HG03439 (cell line): ENCODE data around the gene SLC7A10.
"Not testable (repeated sequence)": the region's sequence is repeated elsewhere in the genome, so short reads cannot be mapped to it uniquely, and the experiment has no call there.

Experiments used
- ATAC-seq: cut with Tn5 transposase; IDR thresholded peaks from one replicate; pipeline ENCODE4 v1.9.1; 2021; ENCODE audit warnings: mild to moderate bottlenecking, moderate library complexity; ENCODE audit not compliant: unreplicated experiment

The SLC7A10 gene

DNA sequence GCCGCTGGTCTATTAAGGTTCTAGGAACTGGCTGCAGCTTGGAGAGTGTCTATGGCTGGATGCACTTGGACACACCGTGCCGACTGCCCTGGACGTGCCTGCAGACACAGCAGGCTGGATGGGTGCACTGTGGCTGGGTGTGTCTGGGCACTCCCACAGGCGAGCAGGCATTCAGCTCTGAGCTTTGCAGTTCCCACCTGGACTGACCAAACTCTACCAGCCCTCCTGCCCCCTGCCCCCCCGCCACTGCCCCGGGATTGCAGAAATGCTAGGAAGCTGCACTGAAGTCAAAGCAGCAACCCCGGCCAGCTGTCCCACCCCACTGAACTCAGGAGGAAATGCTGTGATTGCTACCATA, 38.5 kb downstream of the SLC7A10 start:
- ATAC-seq: no peak

DNA sequence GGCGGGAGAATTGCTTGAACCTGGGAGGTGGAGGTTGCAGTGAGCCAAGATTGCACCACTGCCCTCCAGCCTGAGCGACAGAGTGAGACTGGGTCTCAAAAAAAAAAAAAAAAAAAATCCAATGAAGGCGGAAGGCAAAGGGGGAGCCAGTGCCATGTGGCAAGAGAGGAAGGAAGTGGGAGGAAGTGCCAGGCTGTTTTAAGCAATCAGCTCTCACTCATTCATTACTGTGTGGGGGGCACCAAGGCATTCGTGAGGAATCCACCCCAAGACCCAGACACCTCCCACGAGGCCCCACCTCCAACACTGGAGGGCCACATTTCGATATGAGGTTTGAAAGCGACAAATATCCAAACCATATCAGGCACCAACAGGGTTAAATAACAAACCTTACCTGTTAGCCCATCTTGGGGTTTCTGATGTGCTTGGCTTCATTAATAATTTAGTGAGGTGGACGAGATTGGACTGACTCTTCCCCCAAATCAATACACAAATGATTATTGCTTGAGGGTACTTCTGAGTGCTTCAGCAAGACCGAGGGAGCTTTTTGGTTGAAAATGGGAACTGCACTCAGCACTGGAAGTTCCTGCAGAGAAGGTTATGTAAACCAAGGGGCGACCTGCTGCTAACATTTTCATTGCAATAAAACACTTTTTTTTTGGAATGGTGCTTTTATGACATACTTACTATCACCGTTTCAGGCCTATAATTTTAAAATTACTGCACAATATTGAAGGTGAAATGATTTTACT, 39.0 kb downstream of the SLC7A10 start:
- no peak for ATAC-seq

DNA sequence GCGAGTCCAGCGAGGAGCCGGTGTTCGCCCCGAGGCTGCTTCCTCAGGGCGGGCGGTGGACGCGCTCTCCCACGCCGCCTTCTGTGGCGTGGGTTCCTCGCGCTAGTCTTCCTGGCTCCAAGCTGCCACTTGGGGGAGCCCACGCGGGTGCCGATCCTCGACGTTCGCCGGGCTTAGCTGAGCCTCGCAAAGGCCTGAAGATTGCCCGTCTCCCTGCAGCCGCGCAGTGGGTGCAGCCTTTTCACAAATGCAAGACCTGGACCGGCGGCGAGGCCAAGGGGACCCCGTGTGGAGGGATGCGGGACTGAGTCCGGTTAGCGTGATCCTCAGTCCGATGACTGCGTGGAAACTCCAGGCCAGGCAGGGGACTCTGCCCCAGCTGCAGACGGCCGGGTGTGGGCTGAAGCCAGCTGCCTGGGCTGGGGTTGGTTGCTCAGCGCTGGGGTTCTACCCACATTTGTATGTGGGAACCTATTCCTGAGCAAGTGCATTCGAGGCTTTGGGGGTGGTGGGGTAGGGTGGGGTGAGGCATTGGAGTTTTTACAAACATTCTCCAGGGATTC, 48.2 kb downstream of the SLC7A10 start:
- ATAC-seq: no peak

DNA sequence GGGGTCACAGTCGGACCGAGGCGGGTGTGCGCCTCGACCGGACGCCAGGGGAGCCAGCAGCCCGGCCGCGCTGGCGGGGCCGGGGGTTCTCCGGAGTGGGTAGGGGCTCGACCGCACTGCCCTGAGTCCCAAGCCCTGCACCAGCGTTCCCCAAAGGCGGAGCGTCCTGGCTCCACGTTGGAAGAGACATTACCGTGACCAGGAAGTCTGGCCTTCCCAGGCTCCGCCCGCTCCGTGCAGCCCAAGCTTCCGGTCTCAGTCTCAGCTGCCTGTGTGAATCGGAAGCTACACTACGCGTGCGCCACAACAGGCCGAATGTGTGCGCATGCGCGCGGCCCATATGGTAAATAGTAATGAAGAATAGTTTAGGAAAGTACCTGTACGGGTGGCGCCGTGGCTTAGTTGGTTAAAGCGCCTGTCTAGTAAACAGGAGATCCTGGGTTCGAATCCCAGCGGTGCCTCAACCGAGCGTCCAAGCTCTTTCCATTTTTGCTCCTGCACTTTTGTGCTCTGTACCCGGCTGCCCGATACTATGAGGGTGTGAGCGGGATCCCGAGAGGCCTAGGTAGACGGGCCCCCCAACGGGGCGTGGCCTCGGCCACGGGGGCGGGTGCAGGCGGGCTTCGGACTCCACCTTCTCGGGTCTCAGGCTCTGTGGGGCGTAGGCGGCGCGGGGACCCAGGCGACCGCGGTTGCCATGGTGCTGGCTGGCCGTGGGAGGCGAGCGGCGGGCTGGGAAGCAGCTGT, 48.8 kb downstream of the SLC7A10 start:
- ATAC-seq: peak; percentile 79

DNA sequence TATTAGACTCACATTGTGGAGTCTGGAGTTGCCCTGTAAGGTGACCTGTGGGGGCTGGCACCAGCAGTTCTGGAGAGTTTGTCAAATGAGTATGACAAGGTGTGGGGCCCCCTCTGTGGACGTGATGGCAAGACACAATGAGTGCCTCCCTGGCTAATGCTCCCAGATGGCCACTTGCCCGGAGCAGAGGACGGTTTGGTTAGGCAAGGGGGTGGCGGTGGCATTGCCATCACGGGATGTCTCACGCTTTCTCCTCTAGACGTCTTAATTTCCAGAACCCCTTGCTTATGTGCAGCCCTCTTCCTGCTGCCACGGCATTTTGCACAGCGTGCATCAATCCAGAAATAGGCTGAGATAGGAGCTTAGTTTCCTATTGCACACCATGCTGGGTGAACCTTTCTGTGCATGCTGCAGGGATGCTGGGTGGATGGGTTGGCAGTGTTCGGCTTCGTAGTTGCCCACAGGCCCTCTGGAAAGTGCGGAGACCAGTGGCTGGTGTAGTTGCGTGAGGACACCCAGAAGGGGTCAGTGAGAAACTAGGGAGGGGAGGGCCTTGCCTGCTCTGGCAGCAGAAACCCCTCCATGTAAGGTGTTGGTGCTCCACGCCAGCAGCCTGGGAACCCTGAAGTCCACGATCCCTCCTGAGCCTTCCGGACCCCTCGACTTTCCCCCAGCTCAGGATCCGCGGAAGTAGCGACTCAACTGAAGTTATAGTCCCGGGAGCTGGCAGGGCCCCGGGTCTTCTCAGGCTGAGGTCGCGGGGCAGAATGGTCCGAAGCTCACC, 49.6 kb downstream of the SLC7A10 start:
- ATAC-seq: no peak

DNA sequence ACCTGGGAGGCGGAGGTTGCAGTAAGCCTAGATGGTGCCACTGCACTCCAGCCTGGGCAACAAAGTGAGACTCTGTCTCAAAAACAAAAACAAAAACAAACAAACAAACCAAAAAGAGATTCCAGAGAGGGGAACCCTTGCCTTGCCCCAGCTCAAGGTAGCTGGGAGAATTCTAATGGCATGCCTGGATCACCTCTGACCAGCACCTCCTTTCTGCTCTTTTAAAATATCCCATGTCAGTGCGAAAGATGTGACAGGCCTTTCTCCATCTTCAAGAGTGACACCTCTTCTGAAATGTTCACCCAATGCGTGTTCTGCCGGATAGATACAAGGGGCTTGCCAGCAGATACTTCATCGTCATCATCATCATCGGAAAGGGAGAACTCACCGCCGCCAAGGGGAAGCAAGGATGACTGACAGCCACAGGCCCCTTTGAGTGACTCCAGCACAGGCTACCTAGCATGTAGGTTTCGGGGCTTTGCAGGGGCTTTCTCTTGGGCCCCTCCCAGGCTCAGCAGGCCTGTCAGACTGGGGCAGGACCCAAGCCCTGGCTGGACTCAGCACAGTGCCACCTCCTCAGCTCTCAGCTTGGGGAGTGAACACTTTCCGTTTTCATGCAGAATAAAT, 50.4 kb downstream of the SLC7A10 start:
- ATAC-seq: no peak

DNA sequence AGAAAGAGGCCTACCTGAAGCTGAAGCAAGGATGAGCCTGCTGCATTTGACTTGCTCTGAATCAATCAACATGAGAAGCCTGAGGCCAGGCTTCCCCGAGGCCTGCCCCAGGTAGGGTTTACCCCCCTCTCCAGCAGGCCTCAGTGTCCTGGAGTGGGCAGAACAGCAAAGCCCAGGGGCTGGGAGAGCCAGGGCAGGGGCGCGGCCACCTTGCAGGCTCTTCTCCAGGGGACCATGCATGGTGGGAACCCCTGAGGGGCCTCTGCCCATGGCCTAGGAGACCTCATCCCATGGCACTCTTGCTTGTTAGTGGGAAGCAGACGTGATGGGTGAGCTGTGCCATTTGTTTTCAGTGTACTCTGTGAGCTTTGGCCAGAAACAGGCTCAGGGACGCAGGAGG, 51.5 kb downstream of the SLC7A10 start:
- ATAC-seq: no peak

DNA sequence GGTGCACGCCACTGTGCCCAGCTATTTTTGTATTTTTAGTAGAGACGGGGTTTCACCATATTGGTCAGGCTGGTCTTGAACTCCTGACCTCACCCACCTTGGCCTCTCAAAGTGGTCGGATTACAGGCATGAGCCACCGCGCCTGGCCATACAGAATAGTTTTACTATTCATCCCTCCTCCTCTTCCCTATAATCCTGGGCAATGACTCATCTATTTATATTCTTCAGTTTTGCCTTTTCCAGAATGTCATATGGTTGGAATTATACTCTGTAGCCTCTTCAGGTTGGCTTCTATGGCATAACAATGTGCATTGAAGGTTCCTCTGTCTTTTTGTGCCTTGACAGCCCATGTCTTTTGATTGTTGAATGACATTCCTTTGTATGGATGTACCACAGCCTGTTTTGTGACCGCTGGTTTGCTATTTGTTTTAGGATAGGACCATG, 53.7 kb downstream of the SLC7A10 start:
- ATAC-seq: no peak

DNA sequence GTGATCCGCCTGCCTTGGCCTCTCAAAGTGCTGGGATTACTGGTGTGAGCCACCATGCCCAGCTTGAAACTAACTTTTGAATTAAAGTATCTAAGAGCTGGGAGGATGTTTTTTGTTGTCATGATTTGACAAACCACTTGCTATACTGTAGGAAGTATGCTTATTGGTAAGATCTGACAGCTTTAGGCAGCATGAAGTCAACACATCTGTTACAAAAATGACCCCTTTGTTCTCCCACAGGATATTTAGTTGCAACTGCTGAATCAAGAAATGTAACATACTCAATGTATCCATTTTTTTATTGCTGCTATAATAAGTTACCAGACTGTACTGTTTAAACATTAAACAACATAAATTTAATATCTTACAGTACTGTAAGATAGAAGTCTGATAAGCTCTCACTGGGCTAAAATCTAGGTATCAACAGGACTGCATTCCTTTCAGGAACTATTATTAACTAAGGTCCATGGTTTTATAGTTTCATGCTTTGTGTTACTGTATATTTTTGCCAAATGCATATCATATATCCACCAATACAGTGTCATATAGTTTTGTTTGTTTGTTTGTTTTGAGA, 54.3 kb downstream of the SLC7A10 start:
- no peak for ATAC-seq

DNA sequence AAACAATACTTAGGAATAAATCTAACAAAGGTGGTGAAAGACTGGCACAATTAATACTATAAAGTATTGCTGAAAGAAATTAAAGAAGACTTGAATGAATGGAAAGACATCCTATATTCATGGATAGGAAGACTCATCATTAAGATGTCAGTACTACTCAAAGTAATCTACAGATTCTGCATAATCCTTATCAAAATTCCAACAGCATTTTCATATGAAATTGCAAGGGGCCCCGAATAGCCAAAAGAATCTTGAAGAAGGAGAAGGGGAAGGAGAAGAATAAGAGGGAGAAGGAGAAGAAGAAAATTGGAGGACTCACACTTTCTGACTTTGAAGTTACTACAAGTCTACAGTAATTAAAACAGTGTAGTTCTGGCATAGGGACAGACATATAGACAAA, 57.1 kb downstream of the SLC7A10 start:
- no peak for ATAC-seq

DNA sequence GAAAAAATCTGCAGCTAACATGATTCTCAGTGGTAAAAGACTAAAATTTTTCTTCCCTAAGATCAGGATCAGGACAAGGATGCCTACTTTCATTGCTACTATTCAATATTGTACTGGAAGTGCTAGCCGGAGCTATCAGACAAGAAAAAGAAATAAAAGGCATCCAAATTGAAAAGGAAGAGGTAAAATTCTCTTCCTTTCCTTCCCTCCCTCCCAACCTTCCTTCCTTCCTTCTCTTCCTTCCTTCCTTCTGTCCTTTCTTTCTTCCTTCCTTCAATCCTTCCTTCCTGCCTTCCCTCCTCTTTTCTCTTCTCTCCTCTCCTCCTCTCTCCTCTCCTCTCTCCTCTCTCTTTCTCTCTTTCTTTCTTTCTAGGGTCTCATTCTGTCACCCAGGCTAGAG, 58.2 kb downstream of the SLC7A10 start:
- ATAC-seq: no peak

DNA sequence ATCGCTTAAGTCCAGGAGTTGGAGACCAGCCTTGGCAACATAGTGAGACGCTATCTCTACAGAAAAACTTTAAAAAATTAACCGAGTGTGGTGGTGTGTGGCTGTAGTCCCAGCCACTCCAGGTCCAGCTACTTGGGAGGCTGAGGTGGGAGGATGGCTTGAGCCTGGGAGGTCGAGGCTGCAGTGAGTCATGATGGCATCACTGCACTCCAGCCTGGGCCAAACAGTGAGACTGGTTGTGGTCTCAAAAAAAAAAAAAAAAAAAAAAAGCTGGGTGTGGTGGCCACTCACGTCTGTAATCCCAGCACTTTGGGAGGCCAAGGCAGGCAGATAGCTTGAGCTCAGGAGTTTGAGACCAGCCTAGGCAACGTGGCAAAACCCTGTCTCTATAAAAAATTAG, 59.6 kb downstream of the SLC7A10 start:
- not testable (repeated sequence) for ATAC-seq

DNA sequence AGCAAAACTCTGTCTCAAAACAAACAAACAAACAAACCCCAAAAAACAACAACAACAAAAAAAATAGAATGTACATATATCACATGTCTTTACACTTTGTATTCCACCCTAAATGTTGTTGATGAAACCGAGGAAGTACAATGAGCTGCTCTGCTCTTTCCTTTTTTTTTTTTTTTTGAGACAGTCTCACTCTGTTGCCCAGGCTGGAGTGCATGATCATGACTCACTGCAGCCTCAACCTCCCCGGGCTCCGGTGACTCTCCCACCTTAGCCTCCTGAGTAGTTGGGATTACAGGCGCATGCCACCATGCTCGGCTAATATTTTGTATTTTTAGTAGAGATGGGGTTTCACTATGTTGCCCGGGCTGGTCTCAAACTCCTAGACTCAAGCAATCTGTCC, 62.2 kb downstream of the SLC7A10 start:
- no peak for ATAC-seq

DNA sequence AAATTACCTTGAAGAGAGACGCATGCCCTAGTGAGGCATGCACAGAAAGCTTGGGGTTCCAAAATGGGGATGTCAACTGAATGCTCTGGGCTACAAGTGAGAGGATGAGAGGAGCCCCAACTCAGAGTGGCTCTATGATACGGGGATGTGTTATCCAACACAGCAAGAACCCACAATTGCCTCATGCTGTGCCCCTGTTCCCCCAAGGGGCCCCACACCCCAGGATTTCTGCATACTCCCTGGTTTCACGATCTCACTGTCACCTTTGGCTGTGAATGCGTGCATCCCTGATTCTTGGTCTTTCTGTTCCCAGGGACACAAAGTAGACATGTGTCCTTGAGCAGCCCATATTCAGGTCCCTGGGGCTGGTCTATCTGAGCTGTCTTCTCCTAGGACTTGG, 64.4 kb downstream of the SLC7A10 start:
- ATAC-seq: no peak

DNA sequence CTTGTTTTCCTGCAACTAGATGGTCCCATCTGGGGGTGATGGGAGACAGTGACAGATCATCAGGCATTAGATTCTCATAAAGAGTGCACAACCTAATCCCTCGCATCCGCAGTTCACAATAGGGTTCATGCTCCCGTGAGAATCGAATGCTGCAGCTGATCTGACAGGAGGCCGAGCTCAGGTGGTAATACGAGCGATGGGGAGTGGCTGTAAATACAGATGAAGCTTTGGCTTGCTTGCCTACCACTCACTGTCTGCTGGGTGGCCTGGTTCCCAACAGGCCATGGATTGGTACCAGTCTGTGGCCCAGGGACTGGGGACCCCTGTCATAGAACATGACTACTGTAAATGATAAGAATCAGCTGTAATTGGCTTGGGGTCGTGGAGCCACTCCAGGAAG, 65.8 kb downstream of the SLC7A10 start:
- ATAC-seq: no peak

DNA sequence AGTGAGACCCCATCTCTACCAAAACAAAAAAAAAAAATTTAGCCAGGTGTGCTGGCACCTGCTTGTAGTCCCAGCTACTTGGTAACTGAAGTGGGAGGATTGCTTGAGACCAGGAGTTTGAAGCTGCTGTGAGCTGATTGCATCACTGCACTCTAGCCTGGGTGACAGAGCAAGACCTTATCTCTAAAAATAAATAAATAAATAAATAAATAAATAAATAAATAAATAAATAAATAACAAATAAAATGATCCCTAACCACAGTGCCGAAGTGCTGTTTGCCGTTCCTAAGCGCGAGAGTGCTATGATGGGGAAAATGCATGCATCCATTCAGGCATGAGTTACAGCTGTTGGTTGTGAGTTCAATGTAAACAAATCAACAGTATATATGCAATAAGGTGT, 66.5 kb downstream of the SLC7A10 start:
- no peak for ATAC-seq
